ENCODE results near the gene DNAH2. TPM values are rescaled to one million over a fixed set of nuclear protein-coding genes. Genes with fewer than 3 reads are reported as not detected.

Gene DNAH2
- total RNA-seq, 1 experiment from 2014 or later, result 0.15 TPM

DNA sequence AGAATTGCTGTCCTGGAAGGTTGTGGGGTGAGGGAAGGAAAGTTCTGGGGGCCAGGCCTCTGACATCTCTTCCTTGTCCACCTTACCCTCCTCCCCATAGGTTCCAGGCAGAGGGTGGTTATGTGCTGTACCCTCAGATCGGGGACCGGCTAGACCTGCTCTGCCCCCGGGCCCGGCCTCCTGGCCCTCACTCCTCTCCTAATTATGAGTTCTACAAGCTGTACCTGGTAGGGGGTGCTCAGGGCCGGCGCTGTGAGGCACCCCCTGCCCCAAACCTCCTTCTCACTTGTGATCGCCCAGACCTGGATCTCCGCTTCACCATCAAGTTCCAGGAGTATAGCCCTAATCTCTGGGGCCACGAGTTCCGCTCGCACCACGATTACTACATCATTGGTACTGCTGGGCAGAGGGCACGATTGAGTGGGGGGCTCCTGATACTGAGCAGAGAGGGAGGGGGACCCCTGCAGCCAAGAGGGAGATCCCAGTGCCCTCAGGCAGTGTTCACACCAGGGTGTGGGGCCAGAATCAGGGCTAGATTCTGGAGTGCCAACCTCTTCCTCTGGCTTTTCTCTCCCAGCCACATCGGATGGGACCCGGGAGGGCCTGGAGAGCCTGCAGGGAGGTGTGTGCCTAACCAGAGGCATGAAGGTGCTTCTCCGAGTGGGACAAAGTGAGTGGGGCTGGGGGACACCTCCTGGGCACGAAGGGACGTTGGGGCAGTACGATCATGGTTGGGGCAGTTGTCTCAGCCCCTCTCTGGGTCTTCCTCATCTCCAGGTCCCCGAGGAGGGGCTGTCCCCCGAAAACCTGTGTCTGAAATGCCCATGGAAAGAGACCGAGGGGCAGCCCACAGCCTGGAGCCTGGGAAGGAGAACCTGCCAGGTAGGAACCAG, 9.4 kb upstream of the DNAH2 start:
- Histone ChIP-seq H3K4ac (ENCODE audit: low read depth, low read length) (no peak overlapping the region), H4K20me1 (ENCODE audit: control insufficient read depth, insufficient read depth, insufficient read length) (no peaks in the 10 kb centered on the region), H2AFZ (ENCODE audit: low read length) (no peak overlapping the region), H2BK20ac (ENCODE audit: low read depth, low read length, poor library complexity, severe bottlenecking) (no peak overlapping the region), H4K91ac (ENCODE audit: insufficient read length, low read depth, low read length) (no peak overlapping the region), H3K4me2 (ENCODE audit: insufficient read depth, insufficient read length, low read length) (no peak overlapping the region), H3K4me1 (ENCODE audit: insufficient read depth, low read length) (peaks cover 3% of the 10 kb centered on the region), H3K9ac (ENCODE audit: extremely low read depth, insufficient read length, low read length) (no peak overlapping the region), H4K5ac (ENCODE audit: insufficient read length, low read depth, low read length) (no peak overlapping the region), H3K23ac (ENCODE audit: insufficient read length, low read depth, low read length) (no peak overlapping the region), H3K9me3 (ENCODE audit: control insufficient read depth, low read depth, low read length) (no peaks in the 10 kb centered on the region), H2BK5ac (ENCODE audit: insufficient read length, low read length) (no peak overlapping the region), H3K79me2 (ENCODE audit: insufficient read depth, low read length) (no peaks in the 10 kb centered on the region), H3K23me2 (ENCODE audit: insufficient read length, low read depth, low read length, poor library complexity, severe bottlenecking) (peaks cover 18% of the 10 kb centered on the region), H2BK15ac (ENCODE audit: low read depth, low read length) (no peak overlapping the region), H3K27me3 (ENCODE audit: insufficient read depth, low read length) (no peaks in the 10 kb centered on the region; the same call in 1 of the 2 replicates), H2AK5ac (ENCODE audit: insufficient read length, low read length) (no peak overlapping the region), H2BK12ac (ENCODE audit: insufficient read length, low read depth, low read length) (no peak overlapping the region), H3K56ac (ENCODE audit: insufficient read length, low read depth, low read length) (no peak overlapping the region), H3K18ac (ENCODE audit: insufficient read length, low read depth, low read length) (no peak overlapping the region), H3K27ac (ENCODE audit: insufficient read length, low read depth, low read length) (no peak overlapping the region), H3K79me1 (ENCODE audit: insufficient read depth, low read depth, low read length, poor library complexity, severe bottlenecking) (no peaks in the 10 kb centered on the region), H4K8ac (replicated peaks; ENCODE audit: insufficient read length, low read depth, low read length) (no peak overlapping the region), H2BK120ac (ENCODE audit: low read depth, low read length, poor library complexity, severe bottlenecking) (no peak overlapping the region), H3K14ac (ENCODE audit: insufficient read depth, low read length) (no peak overlapping the region), H3T11ph (ENCODE audit: low read length) (no peak overlapping the region)
- no CpG with 5 or more reads among the region's 22 CpGs for WGBS (ENCODE audit: extremely low coverage, insufficient read length, low lambda C conversion rate)
- Mint-ChIP-seq H3K4me3 (no peak overlapping the region), H3K9me3 (no peaks in the 10 kb centered on the region), H3K27me3 (ENCODE audit: low read depth) (peaks cover 47% of the 10 kb centered on the region), H3K27ac (no peak overlapping the region; a peak in 1 of 7 replicates), H3K36me3 (ENCODE audit: insufficient read depth in 1 of 3, low read depth in 3 of 3) (peaks cover 0 to 7% (median 0%) of the 10 kb centered on the region in 3 experiments; a peak in 3 of 7 replicates), H3K4me1 (peaks cover 45 to 53% of the 10 kb centered on the region in 2 experiments)
- no peak for DNase-seq
- TF ChIP-seq, protein P1, sequence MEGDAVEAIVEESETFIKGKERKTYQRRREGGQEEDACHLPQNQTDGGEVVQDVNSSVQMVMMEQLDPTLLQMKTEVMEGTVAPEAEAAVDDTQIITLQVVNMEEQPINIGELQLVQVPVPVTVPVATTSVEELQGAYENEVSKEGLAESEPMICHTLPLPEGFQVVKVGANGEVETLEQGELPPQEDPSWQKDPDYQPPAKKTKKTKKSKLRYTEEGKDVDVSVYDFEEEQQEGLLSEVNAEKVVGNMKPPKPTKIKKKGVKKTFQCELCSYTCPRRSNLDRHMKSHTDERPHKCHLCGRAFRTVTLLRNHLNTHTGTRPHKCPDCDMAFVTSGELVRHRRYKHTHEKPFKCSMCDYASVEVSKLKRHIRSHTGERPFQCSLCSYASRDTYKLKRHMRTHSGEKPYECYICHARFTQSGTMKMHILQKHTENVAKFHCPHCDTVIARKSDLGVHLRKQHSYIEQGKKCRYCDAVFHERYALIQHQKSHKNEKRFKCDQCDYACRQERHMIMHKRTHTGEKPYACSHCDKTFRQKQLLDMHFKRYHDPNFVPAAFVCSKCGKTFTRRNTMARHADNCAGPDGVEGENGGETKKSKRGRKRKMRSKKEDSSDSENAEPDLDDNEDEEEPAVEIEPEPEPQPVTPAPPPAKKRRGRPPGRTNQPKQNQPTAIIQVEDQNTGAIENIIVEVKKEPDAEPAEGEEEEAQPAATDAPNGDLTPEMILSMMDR (conservative IDR thresholded peaks at IDR 0.05), result no peak
